ENCODE data around the gene BTAF1.

DNA sequence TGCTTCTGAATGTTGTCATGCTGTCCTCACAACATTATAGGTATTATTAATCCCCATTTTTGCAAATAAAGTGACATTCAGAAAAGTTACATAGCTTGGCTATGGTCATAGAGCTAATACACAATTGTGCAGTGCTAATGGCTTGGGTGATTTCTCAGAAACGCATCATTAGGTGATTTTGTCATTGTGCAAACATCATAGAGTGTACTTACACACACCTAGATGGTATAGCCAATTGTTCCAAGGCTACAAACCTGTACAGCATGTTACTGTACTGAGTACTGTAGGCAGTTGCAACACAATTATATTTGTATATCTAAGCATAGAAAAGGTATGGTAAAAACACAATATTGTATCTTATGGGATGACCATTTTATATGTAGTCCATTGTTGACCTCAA lies 91.0 kb downstream of the BTAF1 start:
- TF ChIP-seq POLR2A (IDR thresholded peaks at IDR 0.05) = no peak
- TF ChIP-seq POLR2AphosphoS5 (IDR thresholded peaks at IDR 0.05) = no peak
- TF ChIP-seq, protein P1, sequence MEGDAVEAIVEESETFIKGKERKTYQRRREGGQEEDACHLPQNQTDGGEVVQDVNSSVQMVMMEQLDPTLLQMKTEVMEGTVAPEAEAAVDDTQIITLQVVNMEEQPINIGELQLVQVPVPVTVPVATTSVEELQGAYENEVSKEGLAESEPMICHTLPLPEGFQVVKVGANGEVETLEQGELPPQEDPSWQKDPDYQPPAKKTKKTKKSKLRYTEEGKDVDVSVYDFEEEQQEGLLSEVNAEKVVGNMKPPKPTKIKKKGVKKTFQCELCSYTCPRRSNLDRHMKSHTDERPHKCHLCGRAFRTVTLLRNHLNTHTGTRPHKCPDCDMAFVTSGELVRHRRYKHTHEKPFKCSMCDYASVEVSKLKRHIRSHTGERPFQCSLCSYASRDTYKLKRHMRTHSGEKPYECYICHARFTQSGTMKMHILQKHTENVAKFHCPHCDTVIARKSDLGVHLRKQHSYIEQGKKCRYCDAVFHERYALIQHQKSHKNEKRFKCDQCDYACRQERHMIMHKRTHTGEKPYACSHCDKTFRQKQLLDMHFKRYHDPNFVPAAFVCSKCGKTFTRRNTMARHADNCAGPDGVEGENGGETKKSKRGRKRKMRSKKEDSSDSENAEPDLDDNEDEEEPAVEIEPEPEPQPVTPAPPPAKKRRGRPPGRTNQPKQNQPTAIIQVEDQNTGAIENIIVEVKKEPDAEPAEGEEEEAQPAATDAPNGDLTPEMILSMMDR (IDR thresholded peaks at IDR 0.05) = no peak
- TF ChIP-seq EP300 (IDR thresholded peaks at IDR 0.05) = no peak

Data from stomach (tissue), 4 donors.